NCI-H1417 treated with DMSO at 0.1 percent for 48 hours (cell line): Measurements from ENCODE around the gene CCSER1.
"Not testable (repeated sequence)": the region's sequence is repeated elsewhere in the genome, so short reads cannot be mapped to it uniquely, and the experiment has no call there.

Experiments
- DNase-seq: peaks from one replicate; lab custom pipeline; 2025; lab: John Stamatoyannopoulos, UW

CCSER1 gene

GRCh38 chr4:91170768-91171167 lies 1043.6 kb downstream of the CCSER1 start:
- no peak for DNase-seq

GRCh38 chr4:91171217-91171616 lies 1044.0 kb downstream of the CCSER1 start:
- DNase-seq, result no peak

- not testable (repeated sequence) for DNase-seq
Measured at GRCh38 chr4:91185061-91185460, 1057.9 kb downstream of the CCSER1 start.

- DNase-seq, result no peak
Measured at GRCh38 chr4:91198951-91199350, 1071.8 kb downstream of the CCSER1 start.

GRCh38 chr4:91207535-91207934 lies 1080.3 kb downstream of the CCSER1 start:
- no peak for DNase-seq

GRCh38 chr4:91212211-91212610 lies 1085.0 kb downstream of the CCSER1 start:
- no peak for DNase-seq

- DNase-seq, result not testable (repeated sequence)
Measured at GRCh38 chr4:91217831-91218403, 1090.7 kb downstream of the CCSER1 start.

GRCh38 chr4:91220315-91220714 lies 1093.1 kb downstream of the CCSER1 start:
- no peak for DNase-seq

GRCh38 chr4:91222014-91222413 lies 1094.8 kb downstream of the CCSER1 start:
- no peak for DNase-seq

GRCh38 chr4:91226867-91227266 lies 1099.7 kb downstream of the CCSER1 start:
- DNase-seq, result no peak

- DNase-seq, result no peak
Measured at GRCh38 chr4:91228659-91229058, 1101.5 kb downstream of the CCSER1 start.

- DNase-seq, result no peak
Measured at GRCh38 chr4:91233164-91233563, 1106.0 kb downstream of the CCSER1 start.

- no peak for DNase-seq
Measured at GRCh38 chr4:91243132-91243531, 1115.9 kb downstream of the CCSER1 start.

GRCh38 chr4:91256043-91256442 lies 1128.8 kb downstream of the CCSER1 start:
- DNase-seq, result no peak

- DNase-seq, result no peak
Measured at GRCh38 chr4:91256751-91257150, 1129.6 kb downstream of the CCSER1 start.

GRCh38 chr4:91257721-91258120 lies 1130.5 kb downstream of the CCSER1 start:
- DNase-seq, result no peak

GRCh38 chr4:91258326-91258725 lies 1131.1 kb downstream of the CCSER1 start:
- DNase-seq, result no peak

GRCh38 chr4:91267543-91267942 lies 1140.3 kb downstream of the CCSER1 start:
- peak; percentile 24 for DNase-seq

GRCh38 chr4:91268481-91268880 lies 1141.3 kb downstream of the CCSER1 start:
- not testable (repeated sequence) for DNase-seq

GRCh38 chr4:91268913-91269312 lies 1141.7 kb downstream of the CCSER1 start:
- DNase-seq, result no peak

- DNase-seq, result no peak
Measured at GRCh38 chr4:91279899-91280298, 1152.7 kb downstream of the CCSER1 start.

- no peak for DNase-seq
Measured at GRCh38 chr4:91280551-91281290, 1153.5 kb downstream of the CCSER1 start.

GRCh38 chr4:91282217-91282616 lies 1155.0 kb downstream of the CCSER1 start:
- DNase-seq, result no peak

GRCh38 chr4:91283726-91284230 lies 1156.6 kb downstream of the CCSER1 start:
- no peak for DNase-seq
